ENCODE measurements around the gene CYP4Z1. TPM values are rescaled to one million over a fixed set of nuclear protein-coding genes. Genes with fewer than 3 reads are reported as not detected.

The CYP4Z1 gene, protein sequence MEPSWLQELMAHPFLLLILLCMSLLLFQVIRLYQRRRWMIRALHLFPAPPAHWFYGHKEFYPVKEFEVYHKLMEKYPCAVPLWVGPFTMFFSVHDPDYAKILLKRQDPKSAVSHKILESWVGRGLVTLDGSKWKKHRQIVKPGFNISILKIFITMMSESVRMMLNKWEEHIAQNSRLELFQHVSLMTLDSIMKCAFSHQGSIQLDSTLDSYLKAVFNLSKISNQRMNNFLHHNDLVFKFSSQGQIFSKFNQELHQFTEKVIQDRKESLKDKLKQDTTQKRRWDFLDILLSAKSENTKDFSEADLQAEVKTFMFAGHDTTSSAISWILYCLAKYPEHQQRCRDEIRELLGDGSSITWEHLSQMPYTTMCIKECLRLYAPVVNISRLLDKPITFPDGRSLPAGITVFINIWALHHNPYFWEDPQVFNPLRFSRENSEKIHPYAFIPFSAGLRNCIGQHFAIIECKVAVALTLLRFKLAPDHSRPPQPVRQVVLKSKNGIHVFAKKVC
- not detected for polyA plus RNA-seq (2013)

DNA sequence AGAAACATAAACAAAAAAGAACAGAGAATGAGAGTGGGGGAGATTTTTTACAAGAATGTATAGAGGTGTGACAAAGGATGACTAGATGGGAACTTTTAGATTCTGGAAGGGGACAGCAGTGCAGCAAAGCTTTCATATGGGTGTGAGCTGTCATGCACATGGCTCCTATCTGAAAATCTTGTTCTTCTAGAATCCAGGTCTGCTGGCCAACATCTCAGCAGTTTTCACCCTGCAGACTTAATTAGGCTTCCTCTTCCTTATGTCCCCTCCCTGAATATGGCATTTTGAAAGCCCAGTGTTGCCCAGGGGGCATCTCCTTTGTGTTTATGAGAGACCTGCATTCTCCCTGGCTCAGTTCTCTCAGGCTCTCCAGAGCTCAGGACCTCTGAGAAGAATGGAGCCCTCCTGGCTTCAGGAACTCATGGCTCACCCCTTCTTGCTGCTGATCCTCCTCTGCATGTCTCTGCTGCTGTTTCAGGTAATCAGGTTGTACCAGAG, at the start of gene CYP4Z1:
Gene CYP4Z1 (plus strand): TSS at position 135 of the 498 bp plus-strand sequence. CDS start 260 bp downstream, at position 395.
- Histone ChIP-seq H3K9me3 (ENCODE audit: control extremely low read depth in 1 of 5, control insufficient read depth in 4 of 5, insufficient read depth in 2 of 5, low read depth in 1 of 5, low read length in 4 of 5) (no peaks in the 10 kb centered on the region), H3K36me3 (ENCODE audit: control insufficient read depth in 4 of 4, insufficient read depth in 4 of 4, low read length in 3 of 4) (no peaks in the 10 kb centered on the region), H3K27me3 (replicated peaks in 2 of 5; ENCODE audit: control insufficient read depth in 4 of 5, insufficient read depth in 5 of 5, low read length in 4 of 5) (peaks cover 0 to 13% (median 4%) of the 10 kb centered on the region in 5 experiments), H3K4me3 (ENCODE audit: control insufficient read depth in 1 of 7, extremely low read depth in 1 of 7, insufficient read depth in 4 of 7, low read depth in 2 of 7, low read length in 6 of 7) (no peak within 1 kb of the TSS), H3K27ac (ENCODE audit: insufficient read depth in 1 of 2, low read depth in 1 of 2, low read length in 2 of 2, poor library complexity in 1 of 2, severe bottlenecking in 2 of 2) (no peak within 1 kb of the TSS), H3K4me1 (ENCODE audit: control extremely low read depth in 1 of 4, control insufficient read depth in 4 of 4, insufficient read depth in 4 of 4, low read length in 3 of 4) (no peaks in the 10 kb centered on the region)
- DNase-seq = no peak
- ChIA-PET POLR2A (no interaction called here), CTCF (no interaction called here)

DNA sequence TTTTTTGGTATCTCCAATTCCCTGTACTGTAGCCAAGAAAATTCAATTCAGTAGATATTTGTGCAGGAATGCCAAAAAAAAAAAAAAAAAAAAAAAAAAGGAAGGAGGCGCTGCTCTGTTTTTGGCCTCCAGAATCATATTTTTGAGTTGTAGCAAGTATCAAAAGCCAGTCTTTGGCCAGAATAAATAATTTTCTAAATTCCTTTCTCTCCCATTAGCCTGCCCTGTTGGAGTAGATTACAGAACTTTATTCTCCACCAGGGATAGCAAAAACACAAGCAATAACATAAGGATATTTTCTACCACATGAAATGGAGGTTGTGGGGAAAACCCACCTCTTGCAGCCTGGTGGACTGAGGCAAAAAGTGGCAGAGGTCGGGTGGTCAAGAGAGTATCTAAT, 46.0 kb upstream of the CYP4Z1 start:
- Histone ChIP-seq H3K9me3 (ENCODE audit: control extremely low read depth in 1 of 5, control insufficient read depth in 4 of 5, insufficient read depth in 2 of 5, low read depth in 1 of 5, low read length in 4 of 5) (no peaks in the 10 kb centered on the region), H3K36me3 (ENCODE audit: control insufficient read depth in 4 of 4, insufficient read depth in 4 of 4, low read length in 3 of 4) (no peaks in the 10 kb centered on the region), H3K4me1 (ENCODE audit: control extremely low read depth in 1 of 4, control insufficient read depth in 4 of 4, insufficient read depth in 4 of 4, low read length in 3 of 4) (peaks cover 0 to 9% (median 3%) of the 10 kb centered on the region in 4 experiments), H3K27ac (ENCODE audit: insufficient read depth in 1 of 2, low read depth in 1 of 2, low read length in 2 of 2, poor library complexity in 1 of 2, severe bottlenecking in 2 of 2) (no peak overlapping the region), H3K27me3 (replicated peaks in 2 of 5; ENCODE audit: control insufficient read depth in 4 of 5, insufficient read depth in 5 of 5, low read length in 4 of 5) (peaks cover 3 to 32% (median 25%) of the 10 kb centered on the region in 5 experiments), H3K4me3 (ENCODE audit: control insufficient read depth in 1 of 7, extremely low read depth in 1 of 7, insufficient read depth in 4 of 7, low read depth in 2 of 7, low read length in 6 of 7) (no peak overlapping the region)
- WGBS (ENCODE audit: insufficient coverage) = no CpG with 5 or more reads among the region's 2 CpGs
- ChIA-PET CTCF (no interaction called here), POLR2A (no interaction called here)
- DNase-seq = no peak

DNA sequence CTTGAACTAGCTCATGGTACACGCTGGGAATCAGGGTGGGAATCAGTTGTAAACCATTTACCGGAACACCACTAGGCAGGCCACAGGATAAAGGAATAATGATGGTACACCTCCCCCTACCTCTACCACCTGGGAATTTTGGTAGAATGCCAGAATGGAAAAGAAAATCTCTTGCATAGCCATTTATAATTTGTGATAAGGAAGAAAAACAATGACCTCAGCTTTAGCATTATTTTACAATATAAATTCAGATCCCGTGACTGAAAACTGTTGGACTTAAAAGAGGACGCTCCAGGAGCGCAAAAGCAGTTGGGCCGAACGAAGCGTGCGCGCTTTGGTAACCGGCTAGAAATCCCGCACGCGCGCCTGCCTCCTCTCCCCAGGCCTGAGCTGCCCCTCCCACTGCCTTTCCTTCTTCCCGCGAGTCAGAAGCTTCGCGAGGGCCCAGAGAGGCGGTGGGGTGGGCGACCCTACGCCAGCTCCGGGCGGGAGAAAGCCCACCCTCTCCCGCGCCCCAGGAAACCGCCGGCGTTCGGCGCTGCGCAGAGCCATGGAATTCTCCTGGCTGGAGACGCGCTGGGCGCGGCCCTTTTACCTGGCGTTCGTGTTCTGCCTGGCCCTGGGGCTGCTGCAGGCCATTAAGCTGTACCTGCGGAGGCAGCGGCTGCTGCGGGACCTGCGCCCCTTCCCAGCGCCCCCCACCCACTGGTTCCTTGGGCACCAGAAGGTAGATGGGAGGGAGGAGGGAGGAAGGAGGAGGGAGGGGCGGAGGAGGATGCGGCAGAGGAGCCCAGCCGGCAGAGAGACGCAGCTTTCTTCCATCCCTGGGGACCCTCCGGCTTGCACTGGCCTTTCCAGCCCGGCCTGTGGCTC, 43.5 kb upstream of the CYP4Z1 start, which contains the start of gene CYP4X1:
Gene CYP4X1 (plus strand): TSS at position 402 of the 873 bp plus-strand sequence. CDS start 149 bp downstream, at position 551.
- Histone ChIP-seq H3K36me3 (ENCODE audit: control insufficient read depth in 4 of 4, insufficient read depth in 4 of 4, low read length in 3 of 4) (no peaks in the 10 kb centered on the region), H3K27ac (ENCODE audit: insufficient read depth in 1 of 2, low read depth in 1 of 2, low read length in 2 of 2, poor library complexity in 1 of 2, severe bottlenecking in 2 of 2) (no peak within 1 kb of the TSS), H3K9me3 (ENCODE audit: control extremely low read depth in 1 of 5, control insufficient read depth in 4 of 5, insufficient read depth in 2 of 5, low read depth in 1 of 5, low read length in 4 of 5) (no peaks in the 10 kb centered on the region), H3K4me3 (ENCODE audit: control insufficient read depth in 1 of 7, extremely low read depth in 1 of 7, insufficient read depth in 4 of 7, low read depth in 2 of 7, low read length in 6 of 7) (peak within 1 kb of the TSS in 5 of 7 experiments; percentile 6 to 66 (median 44)), H3K27me3 (replicated peaks in 2 of 5; ENCODE audit: control insufficient read depth in 4 of 5, insufficient read depth in 5 of 5, low read length in 4 of 5) (peaks cover 5 to 32% (median 25%) of the 10 kb centered on the region in 5 experiments), H3K4me1 (ENCODE audit: control extremely low read depth in 1 of 4, control insufficient read depth in 4 of 4, insufficient read depth in 4 of 4, low read length in 3 of 4) (peaks cover 0 to 9% (median 3%) of the 10 kb centered on the region in 4 experiments)
- WGBS (ENCODE audit: insufficient coverage) = 2% methylated on average over 24 of the region's 49 CpGs
- CTCF ChIA-PET = no interaction called here
- peak in 1 of 3 donors; percentile 14 for DNase-seq
- POLR2A ChIA-PET = no interaction called here

DNA sequence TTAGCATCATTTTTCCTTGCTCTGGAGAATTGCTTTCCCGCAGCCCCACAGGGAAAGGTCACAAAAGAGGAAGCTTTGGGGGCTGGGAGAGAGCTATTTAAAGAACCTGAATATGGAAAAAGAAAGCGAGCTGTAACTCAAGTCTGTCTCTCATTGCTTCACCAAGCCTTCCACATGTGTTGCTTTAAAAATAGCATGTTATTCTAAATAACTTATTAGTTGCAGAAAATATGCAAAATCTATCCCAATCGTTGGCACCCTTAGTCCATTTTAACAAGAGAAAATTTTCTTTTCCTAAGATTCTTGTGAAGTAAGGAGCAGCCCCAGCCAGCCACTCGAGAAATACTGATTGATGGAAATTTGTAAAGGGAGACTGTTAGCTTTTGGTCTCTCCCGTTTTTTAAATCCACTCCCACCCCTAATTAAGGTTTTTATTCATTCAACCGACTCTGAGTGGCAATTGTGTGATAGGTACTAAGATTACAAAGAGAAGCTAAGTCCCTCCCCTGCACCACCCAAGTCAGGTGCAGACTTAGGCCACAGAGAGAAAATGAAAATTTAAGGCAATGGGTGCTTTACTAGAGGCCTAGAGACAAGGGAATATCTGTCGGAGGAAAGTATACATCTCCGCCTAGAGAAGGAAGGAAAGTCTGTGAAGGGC, 42.8 kb upstream of the CYP4Z1 start:
- Histone ChIP-seq H3K27me3 (replicated peaks in 2 of 5; ENCODE audit: control insufficient read depth in 4 of 5, insufficient read depth in 5 of 5, low read length in 4 of 5) (peaks cover 5 to 32% (median 22%) of the 10 kb centered on the region in 5 experiments), H3K36me3 (ENCODE audit: control insufficient read depth in 4 of 4, insufficient read depth in 4 of 4, low read length in 3 of 4) (no peaks in the 10 kb centered on the region), H3K9me3 (ENCODE audit: control extremely low read depth in 1 of 5, control insufficient read depth in 4 of 5, insufficient read depth in 2 of 5, low read depth in 1 of 5, low read length in 4 of 5) (no peaks in the 10 kb centered on the region), H3K27ac (ENCODE audit: insufficient read depth in 1 of 2, low read depth in 1 of 2, low read length in 2 of 2, poor library complexity in 1 of 2, severe bottlenecking in 2 of 2) (no peak overlapping the region), H3K4me3 (ENCODE audit: control insufficient read depth in 1 of 7, extremely low read depth in 1 of 7, insufficient read depth in 4 of 7, low read depth in 2 of 7, low read length in 6 of 7) (peak overlapping the region in 3 of 7 experiments; percentile 6 to 66 (median 49)), H3K4me1 (ENCODE audit: control extremely low read depth in 1 of 4, control insufficient read depth in 4 of 4, insufficient read depth in 4 of 4, low read length in 3 of 4) (peaks cover 0 to 9% (median 3%) of the 10 kb centered on the region in 4 experiments)
- no peak for DNase-seq
- POLR2A ChIA-PET = no interaction called here
- CTCF ChIA-PET = no interaction called here
- WGBS (ENCODE audit: insufficient coverage) = 67% methylated on average over 2 of the region's 8 CpGs

DNA sequence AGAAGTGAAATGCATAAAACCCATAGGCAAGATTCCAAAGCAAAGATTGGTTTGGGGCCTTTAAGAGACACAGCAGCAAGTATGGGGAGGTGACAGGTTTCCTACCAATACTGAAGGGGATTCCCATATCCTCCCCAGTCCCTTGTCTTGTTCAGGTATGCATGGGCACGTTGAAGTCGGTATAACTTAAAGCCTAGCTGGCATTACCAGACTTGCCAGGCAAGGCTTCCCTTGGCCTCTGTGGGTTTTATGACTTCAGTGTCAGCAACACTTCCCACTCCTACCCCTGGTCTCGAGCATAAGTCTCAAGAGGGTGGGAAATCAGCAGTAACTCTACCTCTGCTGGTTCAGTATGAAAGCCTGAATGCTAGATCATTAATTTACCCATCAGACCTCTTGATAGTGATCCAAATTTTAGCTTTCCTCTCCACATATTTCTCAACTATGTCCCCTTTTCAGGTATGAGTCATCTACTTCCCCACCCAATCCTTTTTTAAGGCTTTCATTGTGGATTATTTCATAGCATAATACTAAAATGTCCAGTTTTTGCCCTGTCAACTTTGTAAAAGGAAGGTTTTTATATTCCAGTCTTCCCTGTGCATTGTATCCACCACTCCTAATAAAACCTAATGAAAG, 36.7 kb upstream of the CYP4Z1 start:
- ChIA-PET CTCF (no interaction called here), POLR2A (no interaction called here)
- Histone ChIP-seq H3K9me3 (ENCODE audit: control extremely low read depth in 1 of 5, control insufficient read depth in 4 of 5, insufficient read depth in 2 of 5, low read depth in 1 of 5, low read length in 4 of 5) (peaks cover 0 to 1% (median 0%) of the 10 kb centered on the region in 5 experiments), H3K36me3 (ENCODE audit: control insufficient read depth in 4 of 4, insufficient read depth in 4 of 4, low read length in 3 of 4) (no peaks in the 10 kb centered on the region), H3K4me3 (ENCODE audit: control insufficient read depth in 1 of 7, extremely low read depth in 1 of 7, insufficient read depth in 4 of 7, low read depth in 2 of 7, low read length in 6 of 7) (no peak overlapping the region), H3K4me1 (ENCODE audit: control extremely low read depth in 1 of 4, control insufficient read depth in 4 of 4, insufficient read depth in 4 of 4, low read length in 3 of 4) (peaks cover 0 to 4% (median 0%) of the 10 kb centered on the region in 4 experiments), H3K27ac (ENCODE audit: insufficient read depth in 1 of 2, low read depth in 1 of 2, low read length in 2 of 2, poor library complexity in 1 of 2, severe bottlenecking in 2 of 2) (no peak overlapping the region), H3K27me3 (replicated peaks in 2 of 5; ENCODE audit: control insufficient read depth in 4 of 5, insufficient read depth in 5 of 5, low read length in 4 of 5) (peaks cover 2 to 5% (median 2%) of the 10 kb centered on the region in 5 experiments)
- DNase-seq = no peak
- 82% methylated on average over 2 of the region's 3 CpGs for WGBS (ENCODE audit: insufficient coverage)

DNA sequence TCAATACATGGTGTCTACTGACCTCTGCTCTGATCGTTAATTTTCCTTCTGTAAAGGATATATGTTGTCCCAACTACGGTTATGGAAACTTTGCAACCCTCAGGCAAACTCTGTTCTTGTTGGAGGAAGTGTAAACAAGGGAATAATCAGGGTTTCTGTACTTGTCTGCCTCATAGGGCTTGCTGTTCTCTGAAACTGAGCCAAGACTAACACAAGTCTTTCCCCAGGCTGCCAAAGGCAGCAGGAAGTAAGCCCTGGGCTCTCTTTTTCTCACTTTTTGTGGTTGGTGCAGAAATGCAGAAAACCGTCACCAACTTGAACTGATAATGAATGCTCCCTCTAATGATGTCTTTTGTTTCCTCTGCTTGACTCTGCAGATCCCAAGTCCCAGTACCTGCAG, 36.0 kb upstream of the CYP4Z1 start:
- no peaks in the 10 kb centered on the region for H3K36me3 ChIP-seq (ENCODE audit: control insufficient read depth in 4 of 4, insufficient read depth in 4 of 4, low read length in 3 of 4)
- POLR2A ChIA-PET = no interaction called here
- H3K4me3 ChIP-seq (ENCODE audit: control insufficient read depth in 1 of 7, extremely low read depth in 1 of 7, insufficient read depth in 4 of 7, low read depth in 2 of 7, low read length in 6 of 7) = no peak overlapping the region
- CTCF ChIA-PET = no interaction called here
- DNase-seq = no peak
- H3K27me3 ChIP-seq (replicated peaks in 2 of 5; ENCODE audit: control insufficient read depth in 4 of 5, insufficient read depth in 5 of 5, low read length in 4 of 5) = peaks cover 0 to 4% (median 2%) of the 10 kb centered on the region in 5 experiments
- no peak overlapping the region for H3K27ac ChIP-seq (ENCODE audit: insufficient read depth in 1 of 2, low read depth in 1 of 2, low read length in 2 of 2, poor library complexity in 1 of 2, severe bottlenecking in 2 of 2)
- WGBS (ENCODE audit: insufficient coverage) = 43% methylated on average over 2 of the region's 3 CpGs
- peaks cover 0 to 1% (median 0%) of the 10 kb centered on the region in 5 experiments for H3K9me3 ChIP-seq (ENCODE audit: control extremely low read depth in 1 of 5, control insufficient read depth in 4 of 5, insufficient read depth in 2 of 5, low read depth in 1 of 5, low read length in 4 of 5)
- H3K4me1 ChIP-seq (ENCODE audit: control extremely low read depth in 1 of 4, control insufficient read depth in 4 of 4, insufficient read depth in 4 of 4, low read length in 3 of 4) = peaks cover 0 to 4% (median 0%) of the 10 kb centered on the region in 4 experiments
